Measurements from ENCODE around the gene IL37.

DNA sequence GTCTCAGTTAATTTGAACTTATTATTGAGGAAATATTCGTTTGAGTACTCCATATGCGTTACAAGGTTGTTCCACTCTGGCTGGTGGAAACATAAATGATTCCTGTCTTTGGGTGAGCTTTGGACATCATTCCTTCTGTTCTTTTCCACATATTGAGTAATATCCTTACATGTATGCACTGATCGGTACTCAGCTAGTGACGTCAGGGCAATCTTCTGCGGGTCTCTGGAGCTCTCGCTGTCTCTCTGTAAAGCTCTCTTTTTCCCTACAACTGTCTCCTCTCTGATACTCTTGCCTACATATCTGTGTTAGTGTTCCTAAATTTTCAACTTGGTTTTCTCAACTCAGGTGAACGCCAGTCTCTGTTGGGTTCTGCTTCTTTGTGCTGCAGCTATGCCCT lies 43.4 kb downstream of the IL37 start:
- TF ChIP-seq, protein P1, sequence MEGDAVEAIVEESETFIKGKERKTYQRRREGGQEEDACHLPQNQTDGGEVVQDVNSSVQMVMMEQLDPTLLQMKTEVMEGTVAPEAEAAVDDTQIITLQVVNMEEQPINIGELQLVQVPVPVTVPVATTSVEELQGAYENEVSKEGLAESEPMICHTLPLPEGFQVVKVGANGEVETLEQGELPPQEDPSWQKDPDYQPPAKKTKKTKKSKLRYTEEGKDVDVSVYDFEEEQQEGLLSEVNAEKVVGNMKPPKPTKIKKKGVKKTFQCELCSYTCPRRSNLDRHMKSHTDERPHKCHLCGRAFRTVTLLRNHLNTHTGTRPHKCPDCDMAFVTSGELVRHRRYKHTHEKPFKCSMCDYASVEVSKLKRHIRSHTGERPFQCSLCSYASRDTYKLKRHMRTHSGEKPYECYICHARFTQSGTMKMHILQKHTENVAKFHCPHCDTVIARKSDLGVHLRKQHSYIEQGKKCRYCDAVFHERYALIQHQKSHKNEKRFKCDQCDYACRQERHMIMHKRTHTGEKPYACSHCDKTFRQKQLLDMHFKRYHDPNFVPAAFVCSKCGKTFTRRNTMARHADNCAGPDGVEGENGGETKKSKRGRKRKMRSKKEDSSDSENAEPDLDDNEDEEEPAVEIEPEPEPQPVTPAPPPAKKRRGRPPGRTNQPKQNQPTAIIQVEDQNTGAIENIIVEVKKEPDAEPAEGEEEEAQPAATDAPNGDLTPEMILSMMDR (IDR thresholded peaks at IDR 0.05), result no peak
- TF ChIP-seq ZFX (IDR thresholded peaks at IDR 0.05; ENCODE audit: borderline replicate concordance), result no peak
